GM12878 (cell line): ENCODE measurements around the gene PLK5. TPM values are rescaled to one million over a fixed set of nuclear protein-coding genes. Genes with fewer than 3 reads are reported as not detected.

Source experiments
- ATAC-seq: fragments of 200-7000 bp; cut with Tn5 transposase; 3 replicates; pipeline ENCODE4 v1.9.1; 2020; ENCODE audit warnings: mild to moderate bottlenecking, moderate library complexity
- BruUV-seq: library from RNA; stranded (reverse); fragments of 400-500 nt; replicated peaks from 2 replicates; lab custom pipeline; 2021; lab: Mats Ljungman, UMichigan
- CTCF ChIA-PET: fragments of 300-600 bp; sonication (Branson Sonifier 250); formaldehyde crosslinking; extraction: SDS; loops from one replicate; lab custom pipeline; 2021; ENCODE audit warnings: inconsistent platforms; lab: Yijun Ruan, JAX
- POLR2A ChIA-PET: fragments of 350-600 bp; formaldehyde crosslinking; extraction: SDS; loops from one replicate; lab custom pipeline; 2021; ENCODE audit warnings: inconsistent platforms; lab: Charles Lee
- RAD21 ChIA-PET: fragments of 300-600 bp; sonication (Branson Sonifier 250); formaldehyde crosslinking; loops from one replicate; lab custom pipeline; 2023; ENCODE audit warnings: antibody characterized with exemption; ENCODE audit not compliant: unreplicated experiment; lab: Charles Lee
- SMC1A ChIA-PET: fragments of 300-600 bp; sonication (Branson Sonifier 250); formaldehyde crosslinking; loops from one replicate; lab custom pipeline; 2023; ENCODE audit not compliant: unreplicated experiment, uncharacterized antibody; lab: Charles Lee
- DNase-seq: peaks from one replicate; pipeline ENCODE4 v3.0.0-alpha.2; 2011; ENCODE audit warnings: low read depth, low spot score
- FAIRE-seq: peaks from 3 replicates; lab custom pipeline; 2011; peaks lifted over from hg19 to GRCh38; lab: Jason Lieb, UNC
- H2AFZ ChIP-seq: 2 replicates; pipeline ENCODE4 v1.6.0; 2011; ENCODE audit warnings: low read depth, low read length, control low read depth; ENCODE audit not compliant: control insufficient read depth
- H3K27ac ChIP-seq: 2 replicates; pipeline ENCODE4 v1.5.1; 2011; ENCODE audit warnings: control low read depth; ENCODE audit not compliant: control insufficient read depth, insufficient read depth
- H3K27me3 ChIP-seq, 2 experiments: replicated peaks in 1 of 2; 2 replicates each; pipeline versions ENCODE4 v1.6.0 to v1.6.1; 2011; ENCODE audit warnings: low read length in 1 of 2; ENCODE audit not compliant: control insufficient read depth in 2 of 2, insufficient read depth in 2 of 2
- H3K36me3 ChIP-seq, 2 experiments: 2 replicates each; pipeline ENCODE4 v1.5.1; 2011; ENCODE audit warnings: low read length in 1 of 2; ENCODE audit not compliant: control insufficient read depth in 2 of 2, insufficient read depth in 2 of 2
- H3K4me1 ChIP-seq: 2 replicates; pipeline ENCODE4 v1.6.1; 2011; ENCODE audit warnings: mild to moderate bottlenecking, low read length, moderate library complexity, mixed read lengths; ENCODE audit not compliant: control insufficient read depth, insufficient read depth
- H3K4me2 ChIP-seq: 2 replicates; pipeline ENCODE4 v1.6.0; 2011; ENCODE audit warnings: control low read depth; ENCODE audit not compliant: control insufficient read depth, insufficient read depth
- H3K4me3 ChIP-seq: fragments of 200-600 bp; sonication (generic); 2 replicates; pipeline ENCODE4 v1.5.1; 2016
- H3K79me2 ChIP-seq: 2 replicates; pipeline ENCODE4 v1.6.0; 2011; ENCODE audit warnings: low read length; ENCODE audit not compliant: control insufficient read depth, insufficient read depth
- H3K9ac ChIP-seq: 2 replicates; pipeline ENCODE4 v1.8.0; 2011; ENCODE audit warnings: low read length, control low read depth, mixed read lengths; ENCODE audit not compliant: control insufficient read depth, insufficient read depth
- H3K9me3 ChIP-seq: replicated peaks from 3 replicates; pipeline ENCODE4 v1.5.1; 2011; ENCODE audit warnings: mild to moderate bottlenecking, low read length; ENCODE audit not compliant: control insufficient read depth, insufficient read depth
- H4K20me1 ChIP-seq: 2 replicates; pipeline ENCODE4 v1.6.0; 2011; ENCODE audit not compliant: control insufficient read depth, insufficient read depth
- ETV6 ChIP-seq, 2 experiments: fragments of 450-650 bp in 1 of 2; IDR thresholded peaks in 1 of 2; conservative IDR thresholded peaks in 1 of 2; 2 replicates each; pipeline ENCODE4 v1.6.1; 2014; ENCODE audit warnings: antibody characterized with exemption in 1 of 2, borderline replicate concordance in 1 of 2, low read depth in 1 of 2, mild to moderate bottlenecking in 1 of 2, moderate library complexity in 1 of 2
- EZH2 ChIP-seq: IDR thresholded peaks from 2 replicates; pipeline ENCODE4 v1.6.1; 2012; ENCODE audit warnings: low read depth, mild to moderate bottlenecking, control low read depth, inconsistent platforms, low read length, borderline replicate concordance; ENCODE audit not compliant: control insufficient read depth
- FOS ChIP-seq: IDR thresholded peaks from 3 replicates; pipeline ENCODE4 v1.6.1; 2011; ENCODE audit warnings: borderline replicate concordance; ENCODE audit not compliant: insufficient read length; ENCODE audit errors: extremely low read depth
- MEF2B ChIP-seq: fragments of 450-650 bp; IDR thresholded peaks from 2 replicates; pipeline ENCODE4 v1.6.1; 2018; ENCODE audit warnings: mild to moderate bottlenecking, moderate library complexity; ENCODE audit not compliant: partially characterized antibody, poor library complexity, severe bottlenecking
- NFIC ChIP-seq: IDR thresholded peaks from 2 replicates; pipeline ENCODE4 v1.6.1; 2012; ENCODE audit warnings: low read depth, mild to moderate bottlenecking, inconsistent platforms, low read length, moderate library complexity
- RAD21 ChIP-seq: IDR thresholded peaks from 2 replicates; pipeline ENCODE4 v1.6.1; 2011; ENCODE audit warnings: mild to moderate bottlenecking, low read depth, low read length, moderate library complexity; ENCODE audit not compliant: insufficient read depth
- STAT1 ChIP-seq: fragments of 450-650 bp; conservative IDR thresholded peaks from 2 replicates; pipeline ENCODE4 v1.6.1; 2014; ENCODE audit warnings: antibody characterized with exemption, mild to moderate bottlenecking
- TCF12 ChIP-seq: IDR thresholded peaks from 2 replicates; pipeline ENCODE4 v1.6.1; 2011; ENCODE audit warnings: low read depth, mild to moderate bottlenecking, low read length
- YBX1 ChIP-seq: fragments of 450-650 bp; IDR thresholded peaks from 2 replicates; pipeline ENCODE4 v1.6.1; 2016; ENCODE audit warnings: antibody characterized with exemption
- WGBS: methylation state at CpG from one replicate; pipeline ENCODE4 v1.1.6; 2016; ENCODE audit warnings: low lambda C conversion rate; ENCODE audit not compliant: insufficient replicate concordance, insufficient coverage; ENCODE audit errors: missing lambda C conversion rate; 5-methylcytosine and 5-hydroxymethylcytosine counted together
- in situ Hi-C: fragments of 300-500 bp; cut with MboI; formaldehyde crosslinking; loops from 9 replicates; pipeline ENCODE4 v1.14.3; 2018; ENCODE audit warnings: mixed read lengths
- intact Hi-C: fragments of 100-400 bp; cut with micrococcal nuclease; formaldehyde crosslinking; loops from one replicate; pipeline ENCODE4 v1.14.2; 2022; ENCODE audit not compliant: unreplicated experiment
- polyA plus RNA-seq, 11 experiments: library from polyadenylated mRNA; depleted of rRNA in 4 of 11; unstranded in 6 of 11; stranded (reverse) in 5 of 11; fragments of >200 nt; fragmentation: Nextera tagmentation in 4 of 11; fragmentation: Illumina TruSeq in 1 of 11; extraction: Ambion mirVana in 4 of 11; extraction: Trizol in 1 of 11; gene quantifications; 1 replicate in 1 of 11; 2 replicates in 10 of 11; pipeline versions ENCODE4 v1.2.1 to v1.2.3, GENCODE V29; 2011 to 2016; ENCODE audit warnings: inconsistent platforms in 2 of 11, missing spikeins in 2 of 11, low read depth in 1 of 11
- total RNA-seq, 4 experiments: library from RNA; depleted of rRNA in 3 of 4; stranded (reverse); fragments of >200 nt in 3 of 4; fragmentation: Illumina TruSeq in 1 of 4; extraction: Trizol in 1 of 4; gene quantifications; 2 replicates each; pipeline versions ENCODE4 v1.2.1 to v1.2.3, GENCODE V29; 2013 to 2021
- TF ChIP-seq, protein P1 (sequence below): fragments of 450-650 bp; IDR thresholded peaks from 2 replicates; pipeline ENCODE4 v1.6.1; 2016; ENCODE audit warnings: mild to moderate bottlenecking, moderate library complexity, borderline replicate concordance
- TF ChIP-seq, protein P2 (sequence below): fragments of 450-650 bp; IDR thresholded peaks from 2 replicates; pipeline ENCODE4 v1.6.1; 2017; ENCODE audit warnings: mild to moderate bottlenecking
- TF ChIP-seq, protein P3 (sequence below): IDR thresholded peaks from 2 replicates; pipeline ENCODE4 v1.6.1; 2012; ENCODE audit warnings: low read length, inconsistent platforms
- TF ChIP-seq, protein P4 (sequence below): fragments of 450-650 bp; IDR thresholded peaks from 2 replicates; pipeline ENCODE4 v1.6.1; 2017; ENCODE audit warnings: mild to moderate bottlenecking, low read depth, inconsistent platforms; ENCODE audit not compliant: poor library complexity, severe bottlenecking

The PLK5 gene
- total and polyA plus RNA-seq, 10 of the 15 experiments (the other 5 are each of a cell fraction or from before 2014, with no cell fraction given), result 0.13 TPM; not detected in 9

DNA sequence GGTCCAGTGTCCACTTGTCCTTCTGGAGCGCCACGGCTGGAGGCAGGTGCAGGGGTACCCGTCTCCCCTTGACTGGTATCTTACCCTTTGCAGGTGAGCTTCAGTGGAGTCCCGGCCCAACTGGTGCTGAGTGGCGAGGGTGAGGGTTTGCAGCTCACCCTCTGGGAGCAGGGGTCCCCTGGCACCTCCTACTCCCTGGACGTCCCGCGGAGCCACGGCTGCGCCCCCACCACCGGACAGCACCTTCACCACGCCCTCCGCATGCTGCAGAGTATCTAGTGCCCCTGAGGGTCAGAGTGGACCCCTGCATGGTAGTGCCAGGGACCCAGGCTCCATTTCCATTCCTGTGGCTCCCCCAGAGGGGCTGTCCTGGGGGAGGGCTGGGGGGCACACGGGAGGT is 11.1 kb downstream of the PLK5 start:
- no peak for ATAC-seq
- BruUV-seq, result no TSS peak
- POLR2A ChIA-PET, result no interaction called here
- H3K9ac ChIP-seq, result no peak overlapping the region
- H3K27me3 ChIP-seq, result no peaks in the 10 kb centered on the region
- RAD21 ChIA-PET, result interaction anchor here (0.7 kb wide), 1 partner anchor 63 kb away, joined by 3 read pairs; no protein-coding TSS in a partner anchor
- H3K4me2 ChIP-seq, result no peak overlapping the region
- WGBS, result 68% methylated on average over 14 of the region's 14 CpGs
- no peaks in the 10 kb centered on the region for H3K36me3 ChIP-seq
- FAIRE-seq, result no peak
- H3K27ac ChIP-seq, result no peak overlapping the region
- H3K4me1 ChIP-seq, result no peaks in the 10 kb centered on the region
- CTCF ChIA-PET, result interaction anchor here (0.9 kb wide), 1 partner anchor 137 kb away, joined by 4 read pairs; no protein-coding TSS in a partner anchor
- intact Hi-C loops (no loop called here), in situ Hi-C loops (no loop called here)
- no peaks in the 10 kb centered on the region for H4K20me1 ChIP-seq
- no peaks in the 10 kb centered on the region for H3K9me3 ChIP-seq
- no peaks in the 10 kb centered on the region for H3K79me2 ChIP-seq
- no peak overlapping the region for H2AFZ ChIP-seq
- SMC1A ChIA-PET, result no interaction called here
- no peak overlapping the region for H3K4me3 ChIP-seq
- no peak for DNase-seq
- TF ChIP-seq NFIC (no peak), ETV6 (conservative IDR thresholded peaks at IDR 0.05 in 1 of 2, IDR thresholded peaks at IDR 0.05 in 1 of 2; ENCODE audit: borderline replicate concordance in 1 of 2, low read depth in 1 of 2) (no peak), FOS (no peak), EZH2 (no peak), YBX1 (no peak), MEF2B (no peak), STAT1 (no peak), TCF12 (no peak), RAD21 (no peak)
- TF ChIP-seq, protein P1, sequence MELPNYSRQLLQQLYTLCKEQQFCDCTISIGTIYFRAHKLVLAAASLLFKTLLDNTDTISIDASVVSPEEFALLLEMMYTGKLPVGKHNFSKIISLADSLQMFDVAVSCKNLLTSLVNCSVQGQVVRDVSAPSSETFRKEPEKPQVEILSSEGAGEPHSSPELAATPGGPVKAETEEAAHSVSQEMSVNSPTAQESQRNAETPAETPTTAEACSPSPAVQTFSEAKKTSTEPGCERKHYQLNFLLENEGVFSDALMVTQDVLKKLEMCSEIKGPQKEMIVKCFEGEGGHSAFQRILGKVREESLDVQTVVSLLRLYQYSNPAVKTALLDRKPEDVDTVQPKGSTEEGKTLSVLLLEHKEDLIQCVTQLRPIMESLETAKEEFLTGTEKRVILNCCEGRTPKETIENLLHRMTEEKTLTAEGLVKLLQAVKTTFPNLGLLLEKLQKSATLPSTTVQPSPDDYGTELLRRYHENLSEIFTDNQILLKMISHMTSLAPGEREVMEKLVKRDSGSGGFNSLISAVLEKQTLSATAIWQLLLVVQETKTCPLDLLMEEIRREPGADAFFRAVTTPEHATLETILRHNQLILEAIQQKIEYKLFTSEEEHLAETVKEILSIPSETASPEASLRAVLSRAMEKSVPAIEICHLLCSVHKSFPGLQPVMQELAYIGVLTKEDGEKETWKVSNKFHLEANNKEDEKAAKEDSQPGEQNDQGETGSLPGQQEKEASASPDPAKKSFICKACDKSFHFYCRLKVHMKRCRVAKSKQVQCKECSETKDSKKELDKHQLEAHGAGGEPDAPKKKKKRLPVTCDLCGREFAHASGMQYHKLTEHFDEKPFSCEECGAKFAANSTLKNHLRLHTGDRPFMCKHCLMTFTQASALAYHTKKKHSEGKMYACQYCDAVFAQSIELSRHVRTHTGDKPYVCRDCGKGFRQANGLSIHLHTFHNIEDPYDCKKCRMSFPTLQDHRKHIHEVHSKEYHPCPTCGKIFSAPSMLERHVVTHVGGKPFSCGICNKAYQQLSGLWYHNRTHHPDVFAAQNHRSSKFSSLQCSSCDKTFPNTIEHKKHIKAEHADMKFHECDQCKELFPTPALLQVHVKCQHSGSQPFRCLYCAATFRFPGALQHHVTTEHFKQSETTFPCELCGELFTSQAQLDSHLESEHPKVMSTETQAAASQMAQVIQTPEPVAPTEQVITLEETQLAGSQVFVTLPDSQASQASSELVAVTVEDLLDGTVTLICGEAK, result no peak
- TF ChIP-seq, protein P2, sequence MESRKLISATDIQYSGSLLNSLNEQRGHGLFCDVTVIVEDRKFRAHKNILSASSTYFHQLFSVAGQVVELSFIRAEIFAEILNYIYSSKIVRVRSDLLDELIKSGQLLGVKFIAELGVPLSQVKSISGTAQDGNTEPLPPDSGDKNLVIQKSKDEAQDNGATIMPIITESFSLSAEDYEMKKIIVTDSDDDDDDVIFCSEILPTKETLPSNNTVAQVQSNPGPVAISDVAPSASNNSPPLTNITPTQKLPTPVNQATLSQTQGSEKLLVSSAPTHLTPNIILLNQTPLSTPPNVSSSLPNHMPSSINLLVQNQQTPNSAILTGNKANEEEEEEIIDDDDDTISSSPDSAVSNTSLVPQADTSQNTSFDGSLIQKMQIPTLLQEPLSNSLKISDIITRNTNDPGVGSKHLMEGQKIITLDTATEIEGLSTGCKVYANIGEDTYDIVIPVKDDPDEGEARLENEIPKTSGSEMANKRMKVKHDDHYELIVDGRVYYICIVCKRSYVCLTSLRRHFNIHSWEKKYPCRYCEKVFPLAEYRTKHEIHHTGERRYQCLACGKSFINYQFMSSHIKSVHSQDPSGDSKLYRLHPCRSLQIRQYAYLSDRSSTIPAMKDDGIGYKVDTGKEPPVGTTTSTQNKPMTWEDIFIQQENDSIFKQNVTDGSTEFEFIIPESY, result no peak
- TF ChIP-seq, protein P3, sequence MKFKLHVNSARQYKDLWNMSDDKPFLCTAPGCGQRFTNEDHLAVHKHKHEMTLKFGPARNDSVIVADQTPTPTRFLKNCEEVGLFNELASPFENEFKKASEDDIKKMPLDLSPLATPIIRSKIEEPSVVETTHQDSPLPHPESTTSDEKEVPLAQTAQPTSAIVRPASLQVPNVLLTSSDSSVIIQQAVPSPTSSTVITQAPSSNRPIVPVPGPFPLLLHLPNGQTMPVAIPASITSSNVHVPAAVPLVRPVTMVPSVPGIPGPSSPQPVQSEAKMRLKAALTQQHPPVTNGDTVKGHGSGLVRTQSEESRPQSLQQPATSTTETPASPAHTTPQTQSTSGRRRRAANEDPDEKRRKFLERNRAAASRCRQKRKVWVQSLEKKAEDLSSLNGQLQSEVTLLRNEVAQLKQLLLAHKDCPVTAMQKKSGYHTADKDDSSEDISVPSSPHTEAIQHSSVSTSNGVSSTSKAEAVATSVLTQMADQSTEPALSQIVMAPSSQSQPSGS, result no peak
- TF ChIP-seq, protein P4, sequence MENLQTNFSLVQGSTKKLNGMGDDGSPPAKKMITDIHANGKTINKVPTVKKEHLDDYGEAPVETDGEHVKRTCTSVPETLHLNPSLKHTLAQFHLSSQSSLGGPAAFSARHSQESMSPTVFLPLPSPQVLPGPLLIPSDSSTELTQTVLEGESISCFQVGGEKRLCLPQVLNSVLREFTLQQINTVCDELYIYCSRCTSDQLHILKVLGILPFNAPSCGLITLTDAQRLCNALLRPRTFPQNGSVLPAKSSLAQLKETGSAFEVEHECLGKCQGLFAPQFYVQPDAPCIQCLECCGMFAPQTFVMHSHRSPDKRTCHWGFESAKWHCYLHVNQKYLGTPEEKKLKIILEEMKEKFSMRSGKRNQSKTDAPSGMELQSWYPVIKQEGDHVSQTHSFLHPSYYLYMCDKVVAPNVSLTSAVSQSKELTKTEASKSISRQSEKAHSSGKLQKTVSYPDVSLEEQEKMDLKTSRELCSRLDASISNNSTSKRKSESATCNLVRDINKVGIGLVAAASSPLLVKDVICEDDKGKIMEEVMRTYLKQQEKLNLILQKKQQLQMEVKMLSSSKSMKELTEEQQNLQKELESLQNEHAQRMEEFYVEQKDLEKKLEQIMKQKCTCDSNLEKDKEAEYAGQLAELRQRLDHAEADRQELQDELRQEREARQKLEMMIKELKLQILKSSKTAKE, result no peak
